ENCODE measurements around the gene TAF5. TPM values are rescaled to one million over a fixed set of nuclear protein-coding genes. Genes with fewer than 3 reads are reported as not detected.

The TAF5 gene
- total RNA-seq, 3 donors from 2014 or later (not counting 1 experiment from before 2014, with no cell fraction given), result 3.6 to 8.8 (median 6.3) TPM

DNA sequence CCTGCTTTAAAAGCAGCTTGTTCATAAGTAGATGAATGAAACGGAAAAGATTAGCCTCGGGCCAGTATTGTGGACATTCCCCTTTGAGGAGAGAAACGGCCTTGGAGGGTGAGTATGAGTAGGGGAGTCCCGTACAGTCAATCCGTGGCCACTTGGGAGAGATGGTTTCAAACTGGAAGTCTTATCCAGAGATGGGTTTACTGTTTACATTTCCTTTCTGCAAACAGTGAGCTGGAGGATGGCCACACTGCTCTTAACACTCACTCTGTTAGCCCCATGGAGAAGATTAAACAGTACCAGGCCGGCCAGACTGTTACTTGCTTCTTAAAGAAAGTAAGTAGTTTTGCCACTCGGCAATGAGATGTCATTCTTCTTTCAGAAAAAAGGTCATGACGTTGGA, 64.1 kb downstream of the TAF5 start:
- Histone ChIP-seq H3K27me3 (ENCODE audit: control insufficient read depth, insufficient read depth, low read length) (no peaks in the 10 kb centered on the region), H3K36me3 (ENCODE audit: control insufficient read depth, insufficient read depth, low read length) (peaks cover 39% of the 10 kb centered on the region), H3K4me1 (ENCODE audit: control insufficient read depth, insufficient read depth, low read length) (no peaks in the 10 kb centered on the region), H3K9me3 (ENCODE audit: control insufficient read depth, insufficient read depth, low read length) (no peaks in the 10 kb centered on the region), H3K4me3 (ENCODE audit: low read length) (no peak overlapping the region), H3K27ac (ENCODE audit: low read length) (no peak overlapping the region)
- WGBS (ENCODE audit: insufficient coverage), result 91% methylated on average over 8 of the region's 8 CpGs
- intact Hi-C loops (cut with micrococcal nuclease), result no loop called here
- peaks cover 9% of the 10 kb centered on the region for H3K36me3 Mint-ChIP-seq
- no peak overlapping the region for H3K27ac Mint-ChIP-seq
- no peaks in the 10 kb centered on the region for H3K27me3 Mint-ChIP-seq (ENCODE audit: low read depth in 2 of 2)
- TF ChIP-seq, protein P1, sequence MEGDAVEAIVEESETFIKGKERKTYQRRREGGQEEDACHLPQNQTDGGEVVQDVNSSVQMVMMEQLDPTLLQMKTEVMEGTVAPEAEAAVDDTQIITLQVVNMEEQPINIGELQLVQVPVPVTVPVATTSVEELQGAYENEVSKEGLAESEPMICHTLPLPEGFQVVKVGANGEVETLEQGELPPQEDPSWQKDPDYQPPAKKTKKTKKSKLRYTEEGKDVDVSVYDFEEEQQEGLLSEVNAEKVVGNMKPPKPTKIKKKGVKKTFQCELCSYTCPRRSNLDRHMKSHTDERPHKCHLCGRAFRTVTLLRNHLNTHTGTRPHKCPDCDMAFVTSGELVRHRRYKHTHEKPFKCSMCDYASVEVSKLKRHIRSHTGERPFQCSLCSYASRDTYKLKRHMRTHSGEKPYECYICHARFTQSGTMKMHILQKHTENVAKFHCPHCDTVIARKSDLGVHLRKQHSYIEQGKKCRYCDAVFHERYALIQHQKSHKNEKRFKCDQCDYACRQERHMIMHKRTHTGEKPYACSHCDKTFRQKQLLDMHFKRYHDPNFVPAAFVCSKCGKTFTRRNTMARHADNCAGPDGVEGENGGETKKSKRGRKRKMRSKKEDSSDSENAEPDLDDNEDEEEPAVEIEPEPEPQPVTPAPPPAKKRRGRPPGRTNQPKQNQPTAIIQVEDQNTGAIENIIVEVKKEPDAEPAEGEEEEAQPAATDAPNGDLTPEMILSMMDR (IDR thresholded peaks at IDR 0.05), result no peak
- H3K4me1 Mint-ChIP-seq, result peaks cover 0 to 5% of the 10 kb centered on the region in 2 donors
- ATAC-seq (no peak), DNase-seq (no peak)
- no peak overlapping the region for H3K4me3 Mint-ChIP-seq
- no peaks in the 10 kb centered on the region for H3K9me3 Mint-ChIP-seq

DNA sequence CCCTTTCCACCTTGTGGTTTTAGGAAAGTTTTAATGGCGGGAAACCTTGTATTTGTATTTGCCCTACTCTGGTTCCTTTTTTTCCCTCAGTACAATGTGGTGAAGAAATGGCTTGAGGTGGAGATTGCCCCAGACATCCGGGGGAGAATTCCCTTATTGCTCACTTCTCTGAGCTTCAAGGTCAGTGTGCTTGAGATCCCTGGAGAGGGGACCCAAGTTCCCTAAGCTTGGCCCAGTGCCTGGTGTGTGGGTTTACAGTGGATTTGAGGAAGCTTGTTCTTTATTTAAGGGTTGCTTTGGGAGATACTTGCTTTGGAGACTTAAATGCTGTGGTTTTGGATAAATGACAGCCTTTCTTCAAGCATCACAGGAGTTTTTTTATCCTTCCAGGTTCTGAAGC, 66.1 kb downstream of the TAF5 start:
- intact Hi-C loops (cut with micrococcal nuclease), result no loop called here
- no peaks in the 10 kb centered on the region for H3K9me3 ChIP-seq (ENCODE audit: control insufficient read depth, insufficient read depth, low read length)
- no peak overlapping the region for H3K27ac ChIP-seq (ENCODE audit: low read length)
- no peaks in the 10 kb centered on the region for H3K4me1 ChIP-seq (ENCODE audit: control insufficient read depth, insufficient read depth, low read length)
- no peaks in the 10 kb centered on the region for H3K27me3 ChIP-seq (ENCODE audit: control insufficient read depth, insufficient read depth, low read length)
- peaks cover 43% of the 10 kb centered on the region for H3K36me3 ChIP-seq (ENCODE audit: control insufficient read depth, insufficient read depth, low read length)
- 87% methylated on average over 2 of the region's 2 CpGs for WGBS (ENCODE audit: insufficient coverage)
- H3K36me3 Mint-ChIP-seq, result peaks cover 23% of the 10 kb centered on the region
- TF ChIP-seq, protein P1 (IDR thresholded peaks at IDR 0.05), result no peak
- H3K27me3 Mint-ChIP-seq (ENCODE audit: low read depth in 2 of 2), result no peaks in the 10 kb centered on the region
- ATAC-seq (no peak), DNase-seq (no peak)
- H3K4me3 ChIP-seq (ENCODE audit: low read length), result no peak overlapping the region
- H3K27ac Mint-ChIP-seq, result no peak overlapping the region
- no peak overlapping the region for H3K4me3 Mint-ChIP-seq
- H3K9me3 Mint-ChIP-seq, result no peaks in the 10 kb centered on the region
- H3K4me1 Mint-ChIP-seq, result peaks cover 0 to 5% of the 10 kb centered on the region in 2 donors

Other genes with a start within 250 kb of the TAF5 start
- gene NT5C2, start 174.7 kb upstream of the TAF5 start, total RNA-seq, result 100 to 1,000 TPM in 1 of 3 donors, 10 to 100 TPM in 2; 84.4 to 110 (median 89.4) TPM
- not detected for gene RPEL1, start 122.1 kb upstream of the TAF5 start, total RNA-seq
- not detected for gene INA, start 90.8 kb upstream of the TAF5 start, total RNA-seq
- 1 to 10 TPM; 5.1 to 8.1 (median 7.1) TPM for gene PCGF6, start 16.8 kb upstream of the TAF5 start, total RNA-seq
- gene ATP5MK, start 28.5 kb downstream of the TAF5 start, total RNA-seq, result 100 to 1,000 TPM; 121 to 157 (median 154) TPM
- gene PDCD11, start 28.6 kb downstream of the TAF5 start, total RNA-seq, result 10 to 100 TPM; 25.5 to 30.9 (median 29.5) TPM
- gene CALHM2, start 84.4 kb downstream of the TAF5 start, total RNA-seq, result 10 to 100 TPM; 26.6 to 55.2 (median 37.2) TPM
- gene CALHM1, start 90.9 kb downstream of the TAF5 start, total RNA-seq, result under 1 TPM in 2 of 3 donors, not detected in 1; 0.23 to 0.57 TPM
- gene CALHM3, start 111.3 kb downstream of the TAF5 start, total RNA-seq, result not detected
- gene NEURL1, start 125.7 kb downstream of the TAF5 start, total RNA-seq, result 1 to 10 TPM in 2 of 3 donors, under 1 TPM in 1; 0.95 to 8.5 (median 1.5) TPM

All from natural killer cell (primary cell).